A673 (cell line): ENCODE data around the gene AGBL4. TPM values are rescaled to one million over a fixed set of nuclear protein-coding genes. Genes with fewer than 3 reads are reported as not detected.

ENCODE experiments used
- BruUV-seq: library from RNA; stranded (reverse); fragments of 400-500 nt; replicated peaks from 2 replicates; lab custom pipeline; 2021; lab: Mats Ljungman, UMichigan
- CTCF ChIA-PET: fragments of 300-600 bp; sonication (Branson Sonifier 250); formaldehyde crosslinking; loops from one replicate; lab custom pipeline; 2022; ENCODE audit warnings: antibody characterized with exemption; lab: Charles Lee
- POLR2A ChIA-PET: fragments of 300-600 bp; sonication (Branson Sonifier 250); formaldehyde crosslinking; loops from one replicate; lab custom pipeline; 2022; ENCODE audit warnings: antibody characterized with exemption; ENCODE audit not compliant: low non-redundant PET; lab: Charles Lee
- DNase-seq: peaks from one replicate; pipeline ENCODE4 v3.0.0-alpha.2; 2015; ENCODE audit warnings: low spot score
- H3K27ac ChIP-seq: fragments of 200-600 bp; sonication (generic); 2 replicates; pipeline ENCODE4 v1.5.1; 2016; ENCODE audit warnings: mixed run types, low read depth, mild to moderate bottlenecking, mixed read lengths, antibody characterized with exemption, low read length; ENCODE audit not compliant: poor library complexity, severe bottlenecking
- H3K27me3 ChIP-seq: fragments of 200-600 bp; sonication (generic); replicated peaks from 2 replicates; pipeline ENCODE4 v1.6.1; 2017; ENCODE audit warnings: mixed run types, low read depth, mild to moderate bottlenecking, mixed read lengths, antibody characterized with exemption, low read length; ENCODE audit not compliant: insufficient read depth, poor library complexity
- H3K36me3 ChIP-seq: fragments of 200-600 bp; sonication (generic); 2 replicates; pipeline ENCODE4 v1.6.1; 2016; ENCODE audit warnings: mixed run types, mild to moderate bottlenecking, mixed read lengths, antibody characterized with exemption, low read length; ENCODE audit not compliant: insufficient read depth, poor library complexity, severe bottlenecking
- H3K4me1 ChIP-seq: fragments of 200-600 bp; sonication (generic); 2 replicates; pipeline ENCODE4 v1.6.1; 2017; ENCODE audit warnings: mixed run types, mild to moderate bottlenecking, mixed read lengths, antibody characterized with exemption, low read length; ENCODE audit not compliant: insufficient read depth, poor library complexity, severe bottlenecking
- H3K4me3 ChIP-seq: fragments of 200-600 bp; sonication (generic); 2 replicates; pipeline ENCODE4 v1.5.1; 2016; ENCODE audit warnings: low read depth, mixed run types, mild to moderate bottlenecking, mixed read lengths, low read length; ENCODE audit not compliant: poor library complexity, severe bottlenecking
- H3K9me3 ChIP-seq: fragments of 200-600 bp; sonication (generic); 2 replicates; pipeline ENCODE4 v1.6.1; 2016; ENCODE audit warnings: mixed run types, low read depth, mild to moderate bottlenecking, mixed read lengths, antibody characterized with exemption, low read length; ENCODE audit not compliant: poor library complexity, severe bottlenecking
- EZH2 ChIP-seq: fragments of 200-600 bp; sonication (generic); IDR thresholded peaks from 2 replicates; pipeline ENCODE4 v1.6.1; 2017; ENCODE audit warnings: borderline replicate concordance, low read depth, mild to moderate bottlenecking, mixed read lengths, antibody characterized with exemption, low read length; ENCODE audit not compliant: poor library complexity, severe bottlenecking
- intact Hi-C: fragments of 100-400 bp; cut with micrococcal nuclease; formaldehyde crosslinking; loops from one replicate; pipeline ENCODE4 v1.10.0; 2022; ENCODE audit not compliant: unreplicated experiment
- total RNA-seq: library from RNA; stranded (reverse); gene quantifications from 2 replicates; pipeline ENCODE4 v1.2.3, GENCODE V29; 2021
- TF ChIP-seq, protein P1 (sequence below): fragments of 300-800, 200-600 bp; sonication (generic); conservative IDR thresholded peaks from 2 replicates; pipeline ENCODE4 v1.5.1; 2017; ENCODE audit warnings: low read depth, mild to moderate bottlenecking, antibody characterized with exemption, low read length, moderate library complexity, mixed read lengths

The AGBL4 gene
- total RNA-seq, 1 experiment from 2014 or later: 0.32 TPM

DNA sequence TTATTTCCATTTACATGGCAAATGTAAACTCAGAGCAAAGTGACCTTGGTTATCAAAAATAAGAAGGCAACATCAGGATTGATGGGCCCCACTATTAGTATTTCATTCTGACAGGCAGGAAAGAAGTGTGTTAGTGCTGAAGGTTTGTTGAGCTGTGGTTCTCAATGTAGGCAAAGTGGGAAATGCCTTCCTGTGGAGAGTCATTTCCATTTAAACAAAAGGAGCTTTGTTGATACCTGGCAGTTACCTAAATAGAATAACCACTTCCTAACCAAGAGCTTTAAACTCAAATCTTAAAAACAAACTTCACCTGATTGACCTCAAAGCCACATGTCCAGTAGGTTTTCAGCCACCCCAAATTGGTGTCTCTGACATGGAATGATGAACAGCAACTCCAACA is 667.2 kb downstream of the AGBL4 start:
- no TSS peak for BruUV-seq
- no peak overlapping the region for H3K4me3 ChIP-seq
- no peak for DNase-seq
- intact Hi-C loops: no loop called here
- H3K27ac ChIP-seq: no peak overlapping the region
- no peaks in the 10 kb centered on the region for H3K36me3 ChIP-seq
- H3K27me3 ChIP-seq: no peaks in the 10 kb centered on the region
- TF ChIP-seq EZH2: no peak
- TF ChIP-seq, protein P1, sequence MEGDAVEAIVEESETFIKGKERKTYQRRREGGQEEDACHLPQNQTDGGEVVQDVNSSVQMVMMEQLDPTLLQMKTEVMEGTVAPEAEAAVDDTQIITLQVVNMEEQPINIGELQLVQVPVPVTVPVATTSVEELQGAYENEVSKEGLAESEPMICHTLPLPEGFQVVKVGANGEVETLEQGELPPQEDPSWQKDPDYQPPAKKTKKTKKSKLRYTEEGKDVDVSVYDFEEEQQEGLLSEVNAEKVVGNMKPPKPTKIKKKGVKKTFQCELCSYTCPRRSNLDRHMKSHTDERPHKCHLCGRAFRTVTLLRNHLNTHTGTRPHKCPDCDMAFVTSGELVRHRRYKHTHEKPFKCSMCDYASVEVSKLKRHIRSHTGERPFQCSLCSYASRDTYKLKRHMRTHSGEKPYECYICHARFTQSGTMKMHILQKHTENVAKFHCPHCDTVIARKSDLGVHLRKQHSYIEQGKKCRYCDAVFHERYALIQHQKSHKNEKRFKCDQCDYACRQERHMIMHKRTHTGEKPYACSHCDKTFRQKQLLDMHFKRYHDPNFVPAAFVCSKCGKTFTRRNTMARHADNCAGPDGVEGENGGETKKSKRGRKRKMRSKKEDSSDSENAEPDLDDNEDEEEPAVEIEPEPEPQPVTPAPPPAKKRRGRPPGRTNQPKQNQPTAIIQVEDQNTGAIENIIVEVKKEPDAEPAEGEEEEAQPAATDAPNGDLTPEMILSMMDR: no peak
- POLR2A ChIA-PET: no interaction called here
- no peaks in the 10 kb centered on the region for H3K9me3 ChIP-seq
- CTCF ChIA-PET: no interaction called here
- no peaks in the 10 kb centered on the region for H3K4me1 ChIP-seq

GRCh38 chr1:49351768-49352167 is 672.0 kb downstream of the AGBL4 start:
- Histone ChIP-seq H3K27ac (no peak overlapping the region), H3K4me3 (no peak overlapping the region), H3K4me1 (no peaks in the 10 kb centered on the region), H3K9me3 (no peaks in the 10 kb centered on the region), H3K27me3 (no peaks in the 10 kb centered on the region), H3K36me3 (no peaks in the 10 kb centered on the region)
- peak; percentile 73 for DNase-seq
- CTCF ChIA-PET: no interaction called here
- TF ChIP-seq, protein P1: no peak
- no peak for TF ChIP-seq EZH2
- POLR2A ChIA-PET: no interaction called here
- intact Hi-C loops: no loop called here
- BruUV-seq: no TSS peak

DNA sequence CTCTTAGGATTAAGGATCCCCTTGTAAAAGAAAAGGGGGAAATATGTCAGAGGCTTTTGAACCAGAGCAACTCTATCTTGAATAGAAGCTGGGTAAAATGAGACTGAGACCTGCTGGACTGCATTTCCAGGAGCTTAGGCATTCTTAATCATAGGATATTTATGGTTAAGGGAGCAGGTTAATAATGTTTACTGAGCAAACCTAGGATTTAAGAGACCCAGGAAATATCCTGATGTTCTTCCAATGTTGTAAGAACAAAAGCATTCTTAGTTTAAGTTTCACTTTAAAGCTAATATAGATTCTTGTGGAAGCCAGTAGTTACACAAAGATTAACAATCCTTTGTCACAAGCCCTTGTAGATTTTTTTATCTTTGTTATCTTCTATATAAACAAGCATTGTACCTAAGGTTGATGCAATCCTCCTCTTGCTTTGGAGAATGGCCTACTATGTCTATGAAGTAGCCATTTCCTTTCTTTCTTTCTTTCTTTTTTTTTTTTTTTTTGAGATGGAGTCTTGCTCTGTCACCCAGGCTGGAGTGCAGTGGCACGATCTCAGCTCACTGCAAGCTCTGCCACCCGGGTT is 676.9 kb downstream of the AGBL4 start:
- Histone ChIP-seq H3K27me3 (no peaks in the 10 kb centered on the region), H3K4me3 (no peak overlapping the region), H3K27ac (no peak overlapping the region), H3K4me1 (no peaks in the 10 kb centered on the region), H3K36me3 (no peaks in the 10 kb centered on the region), H3K9me3 (no peaks in the 10 kb centered on the region)
- intact Hi-C loops: no loop called here
- CTCF ChIA-PET: no interaction called here
- no TSS peak for BruUV-seq
- TF ChIP-seq EZH2: no peak
- TF ChIP-seq, protein P1: no peak
- no peak for DNase-seq
- POLR2A ChIA-PET: no interaction called here
